ACHN (cell line): ENCODE results near the gene GNRHR.
"Not testable (repeated sequence)": the region's sequence is repeated elsewhere in the genome, so short reads cannot be mapped to it uniquely, and the experiment has no call there.

Experiments
- DNase-seq: peaks from one replicate; pipeline ENCODE4 v3.0.0-alpha.2; 2015
- in situ Hi-C: cut with HindIII; loops from 2 replicates; pipeline ENCODE4 v1.10.0; 2017; ENCODE audit warnings: low sequenced_read_pairs, low pct_ligation_motif_present, low pct_unique_long_range_greater_than_20kb

Gene GNRHR

GRCh38 chr4:67706682-67707081 is 47.5 kb downstream of the GNRHR start:
- in situ Hi-C loops, DNase-seq: not testable (repeated sequence)

GRCh38 chr4:67704843-67705242 is 49.3 kb downstream of the GNRHR start:
- DNase-seq = no peak
- in situ Hi-C loops = no loop called here

- in situ Hi-C loops = no loop called here
- DNase-seq = no peak
Measured at GRCh38 chr4:67702166-67702565, 52.0 kb downstream of the GNRHR start.

GRCh38 chr4:67701517-67701850 is 52.7 kb downstream of the GNRHR start:
- DNase-seq = no peak
- in situ Hi-C loops = no loop called here

- DNase-seq = peak; percentile 97
- in situ Hi-C loops = no loop called here
Measured at GRCh38 chr4:67700738-67701516, 53.3 kb downstream of the GNRHR start, which contains the start of gene UBA6. Gene UBA6, minus strand, starts transcription at chr4:67701155. Its CDS starts 36 bp downstream, at chr4:67701119.

GRCh38 chr4:67700116-67700737 is 54.0 kb downstream of the GNRHR start:
- DNase-seq = peak; percentile 44
- in situ Hi-C loops = no loop called here

- no peak for DNase-seq
- in situ Hi-C loops = no loop called here
Measured at GRCh38 chr4:67699603-67700002, 54.6 kb downstream of the GNRHR start.

- no peak for DNase-seq
- in situ Hi-C loops = no loop called here
Measured at GRCh38 chr4:67697860-67698687, 56.1 kb downstream of the GNRHR start.

- in situ Hi-C loops = no loop called here
- DNase-seq = no peak
Measured at GRCh38 chr4:67696061-67696460, 58.1 kb downstream of the GNRHR start.

- in situ Hi-C loops = no loop called here
- DNase-seq = no peak
Measured at GRCh38 chr4:67694662-67695061, 59.5 kb downstream of the GNRHR start.

GRCh38 chr4:67691328-67691727 is 62.9 kb downstream of the GNRHR start:
- no peak for DNase-seq
- in situ Hi-C loops = no loop called here
